PC-3 (cell line): ENCODE results near the gene CCDC66. TPM values are rescaled to one million over a fixed set of nuclear protein-coding genes. Genes with fewer than 3 reads are reported as not detected.

Source experiments
- ATAC-seq: fragments of 200-7000 bp; cut with Tn5 transposase; 2 replicates; pipeline ENCODE4 v1.9.1; 2020; ENCODE audit warnings: mild to moderate bottlenecking, moderate library complexity
- BruUV-seq: library from RNA; stranded (reverse); fragments of 400-500 nt; replicated peaks from 2 replicates; lab custom pipeline; 2021; lab: Mats Ljungman, UMichigan
- CTCF ChIA-PET: fragments of 300-600 bp; sonication (Branson Sonifier 250); formaldehyde crosslinking; loops from one replicate; lab custom pipeline; 2022; ENCODE audit warnings: antibody characterized with exemption; lab: Charles Lee
- POLR2A ChIA-PET: fragments of 300-600 bp; sonication (Branson Sonifier 250); formaldehyde crosslinking; loops from one replicate; lab custom pipeline; 2022; ENCODE audit warnings: antibody characterized with exemption; ENCODE audit not compliant: unreplicated experiment; lab: Charles Lee
- DNase-seq: peaks from one replicate; pipeline ENCODE4 v3.0.0-alpha.2; 2015
- H2AFZ ChIP-seq: fragments of 300-600 bp; sonication (generic); 2 replicates; pipeline ENCODE4 v1.6.0; 2016; ENCODE audit warnings: antibody characterized with exemption, low read length
- H3F3A ChIP-seq: fragments of 300-600 bp; sonication (generic); one replicate; pipeline ENCODE4 v1.6.0; 2017; ENCODE audit warnings: antibody characterized with exemption, low read length, control low read depth, mild to moderate bottlenecking; ENCODE audit not compliant: unreplicated experiment
- H3K27ac ChIP-seq: fragments of 300-600 bp; sonication (generic); 2 replicates; pipeline ENCODE4 v1.5.1; 2016; ENCODE audit warnings: mild to moderate bottlenecking, low read length
- H3K27me3 ChIP-seq: fragments of 300-600 bp; sonication (generic); 2 replicates; pipeline ENCODE4 v1.6.1; 2016; ENCODE audit warnings: low read length, mixed read lengths
- H3K36me3 ChIP-seq: fragments of 300-600 bp; sonication (generic); 2 replicates; pipeline ENCODE4 v1.6.1; 2016; ENCODE audit warnings: low read depth, mixed run types, low read length, mixed read lengths
- H3K4me1 ChIP-seq: fragments of 300-600 bp; sonication (generic); 2 replicates; pipeline ENCODE4 v1.5.1; 2016; ENCODE audit warnings: low read length; ENCODE audit not compliant: insufficient read depth
- H3K4me2 ChIP-seq: fragments of 300-600 bp; sonication (generic); 2 replicates; pipeline ENCODE4 v1.6.0; 2016; ENCODE audit warnings: low read length
- H3K4me3 ChIP-seq: fragments of 300-600 bp; sonication (generic); 2 replicates; pipeline ENCODE4 v1.5.1; 2016; ENCODE audit warnings: mild to moderate bottlenecking, low read length, mixed read lengths
- H3K79me2 ChIP-seq: fragments of 300-600 bp; sonication (generic); 2 replicates; pipeline ENCODE4 v1.6.1; 2017; ENCODE audit warnings: low read length, mixed read lengths
- H3K9ac ChIP-seq: fragments of 300-600 bp; sonication (generic); 2 replicates; pipeline ENCODE4 v1.6.0; 2016; ENCODE audit warnings: mild to moderate bottlenecking, low read length
- H3K9me2 ChIP-seq: fragments of 300-600 bp; sonication (generic); replicated peaks from 2 replicates; pipeline ENCODE4 v1.6.1; 2016; ENCODE audit warnings: mixed run types, low read length, mixed read lengths
- H3K9me3 ChIP-seq: fragments of 300-600 bp; sonication (generic); 2 replicates; pipeline ENCODE4 v1.6.1; 2016; ENCODE audit warnings: low read length, mixed read lengths
- H4K20me1 ChIP-seq: fragments of 300-600 bp; sonication (generic); 2 replicates; pipeline ENCODE4 v1.6.1; 2016; ENCODE audit warnings: low read length, mixed read lengths
- CTCF ChIP-seq: fragments of 300-600 bp; sonication (generic); conservative IDR thresholded peaks from 2 replicates; pipeline ENCODE4 v1.5.1; 2017; ENCODE audit warnings: antibody characterized with exemption, low read depth, mild to moderate bottlenecking, low read length
- EZH2 ChIP-seq: fragments of 300-600 bp; sonication (generic); IDR thresholded peaks from one replicate; pipeline ENCODE4 v1.6.1; 2017; ENCODE audit warnings: antibody characterized with exemption, mild to moderate bottlenecking, low read length; ENCODE audit not compliant: unreplicated experiment
- EZH2phosphoT487 ChIP-seq: fragments of 300-600 bp; sonication (generic); IDR thresholded peaks from 2 replicates; pipeline ENCODE4 v1.6.1; 2018; ENCODE audit warnings: mild to moderate bottlenecking, antibody characterized with exemption, low read length, borderline replicate concordance
- intact Hi-C: fragments of 100-400 bp; cut with micrococcal nuclease; formaldehyde crosslinking; loops from 2 replicates; pipeline ENCODE4 v1.9.0; 2023
- total RNA-seq: library from RNA; depleted of rRNA; stranded (reverse); fragments of >200 nt; gene quantifications from 2 replicates; pipeline ENCODE4 v1.2.3, GENCODE V29; 2014

The CCDC66 gene
- total RNA-seq, 1 experiment from 2014 or later, result 17.3 TPM

GRCh38 chr3:56621681-56622080, 64.7 kb downstream of the CCDC66 start:
- Histone ChIP-seq H3K79me2 (no peaks in the 10 kb centered on the region; the same call in 1 of the 2 replicates), H3K9ac (no peak overlapping the region), H3K36me3 (peaks cover 71% of the 10 kb centered on the region), H2AFZ (no peak overlapping the region), H3K4me1 (peaks cover 14% of the 10 kb centered on the region), H3F3A (peaks cover 5% of the 10 kb centered on the region), H3K4me3 (no peak overlapping the region), H3K4me2 (peak overlapping the region; percentile 29), H3K9me2 (no peaks in the 10 kb centered on the region), H4K20me1 (no peaks in the 10 kb centered on the region), H3K27ac (no peak overlapping the region), H3K9me3 (no peaks in the 10 kb centered on the region), H3K27me3 (no peaks in the 10 kb centered on the region)
- ATAC-seq, result peak; percentile 52
- POLR2A ChIA-PET, result no interaction called here
- CTCF ChIA-PET, result no interaction called here
- intact Hi-C loops, result no loop called here
- peak; percentile 69 for DNase-seq
- no TSS peak for BruUV-seq
- no peak for TF ChIP-seq EZH2phosphoT487
- no peak for TF ChIP-seq CTCF
- TF ChIP-seq EZH2, result no peak

GRCh38 chr3:56622381-56622780, 65.4 kb downstream of the CCDC66 start:
- Histone ChIP-seq H3F3A (peaks cover 5% of the 10 kb centered on the region), H3K79me2 (no peaks in the 10 kb centered on the region; the same call in 1 of the 2 replicates), H3K4me2 (no peak overlapping the region), H2AFZ (no peak overlapping the region), H3K9me2 (no peaks in the 10 kb centered on the region), H3K4me1 (peaks cover 14% of the 10 kb centered on the region), H3K9ac (no peak overlapping the region), H3K27ac (no peak overlapping the region), H3K27me3 (no peaks in the 10 kb centered on the region), H3K4me3 (no peak overlapping the region), H3K9me3 (no peaks in the 10 kb centered on the region), H4K20me1 (no peaks in the 10 kb centered on the region), H3K36me3 (peaks cover 69% of the 10 kb centered on the region)
- intact Hi-C loops, result no loop called here
- no TSS peak for BruUV-seq
- ATAC-seq (no peak), DNase-seq (no peak)
- POLR2A ChIA-PET, result no interaction called here
- TF ChIP-seq EZH2phosphoT487 (no peak), EZH2 (no peak), CTCF (no peak)
- CTCF ChIA-PET, result no interaction called here

GRCh38 chr3:56624725-56625124, 67.8 kb downstream of the CCDC66 start:
- H4K20me1 ChIP-seq, result no peaks in the 10 kb centered on the region
- TF ChIP-seq EZH2 (no peak), CTCF (no peak), EZH2phosphoT487 (no peak)
- no peak overlapping the region for H3K4me3 ChIP-seq
- H3K4me2 ChIP-seq, result no peak overlapping the region
- H3K36me3 ChIP-seq, result peaks cover 53% of the 10 kb centered on the region
- intact Hi-C loops, result no loop called here
- CTCF ChIA-PET, result no interaction called here
- no peaks in the 10 kb centered on the region for H3K9me2 ChIP-seq
- no peaks in the 10 kb centered on the region for H3K9me3 ChIP-seq
- DNase-seq (no peak), ATAC-seq (no peak)
- H3K4me1 ChIP-seq, result peaks cover 14% of the 10 kb centered on the region
- H3K27me3 ChIP-seq, result no peaks in the 10 kb centered on the region
- POLR2A ChIA-PET, result no interaction called here
- no peak overlapping the region for H3K27ac ChIP-seq
- no peaks in the 10 kb centered on the region; the same call in 1 of the 2 replicates for H3K79me2 ChIP-seq
- H3K9ac ChIP-seq, result no peak overlapping the region
- H3F3A ChIP-seq, result peaks cover 5% of the 10 kb centered on the region
- no peak overlapping the region for H2AFZ ChIP-seq
- BruUV-seq, result no TSS peak
